Calu3 (cell line): ENCODE results near the gene ARMS2. TPM values are rescaled to one million over a fixed set of nuclear protein-coding genes. Genes with fewer than 3 reads are reported as not detected.

Source experiments
- BruUV-seq: library from RNA; stranded (reverse); fragments of 400-500 nt; replicated peaks from 2 replicates; lab custom pipeline; 2021; lab: Mats Ljungman, UMichigan
- CTCF ChIA-PET: fragments of 300-600 bp; sonication (Branson Sonifier 250); formaldehyde crosslinking; loops from one replicate; lab custom pipeline; 2022; ENCODE audit warnings: antibody characterized with exemption; lab: Charles Lee
- DNase-seq: peaks from one replicate; pipeline ENCODE4 v3.0.0; 2022
- H3K27ac Mint-ChIP-seq: one replicate; pipeline ENCODE4 v1.8.0; 2022; ENCODE audit warnings: mixed read lengths; ENCODE audit not compliant: unreplicated experiment
- H3K27me3 Mint-ChIP-seq: one replicate; pipeline ENCODE4 v1.8.0; 2022; ENCODE audit warnings: mixed read lengths; ENCODE audit not compliant: unreplicated experiment
- H3K36me3 Mint-ChIP-seq: one replicate; pipeline ENCODE4 v1.8.0; 2022; ENCODE audit warnings: mild to moderate bottlenecking, moderate library complexity, mixed read lengths; ENCODE audit not compliant: insufficient read depth, unreplicated experiment
- H3K4me1 Mint-ChIP-seq: one replicate; pipeline ENCODE4 v1.8.0; 2022; ENCODE audit warnings: mild to moderate bottlenecking, low read depth, mixed read lengths; ENCODE audit not compliant: unreplicated experiment
- H3K4me3 Mint-ChIP-seq: one replicate; pipeline ENCODE4 v1.8.0; 2022; ENCODE audit warnings: mild to moderate bottlenecking, low read depth, moderate library complexity, mixed read lengths; ENCODE audit not compliant: unreplicated experiment
- H3K9me3 Mint-ChIP-seq: one replicate; pipeline ENCODE4 v1.8.0; 2022; ENCODE audit warnings: low read depth, mixed read lengths; ENCODE audit not compliant: unreplicated experiment
- intact Hi-C: fragments of 100-400 bp; cut with micrococcal nuclease; formaldehyde crosslinking; loops from one replicate; pipeline ENCODE4 v1.10.0; 2022; ENCODE audit not compliant: unreplicated experiment
- total RNA-seq: library from RNA; stranded (reverse); gene quantifications from 2 replicates; pipeline ENCODE4 v1.2.3, GENCODE V29; 2022
- TF ChIP-seq, protein P1 (sequence below): fragments of 200-600 bp; IDR thresholded peaks from one replicate; pipeline ENCODE4 v1.8.0; 2022; ENCODE audit warnings: antibody characterized with exemption; ENCODE audit not compliant: unreplicated experiment

The ARMS2 gene
- total RNA-seq, 1 experiment from 2014 or later, result not detected

DNA sequence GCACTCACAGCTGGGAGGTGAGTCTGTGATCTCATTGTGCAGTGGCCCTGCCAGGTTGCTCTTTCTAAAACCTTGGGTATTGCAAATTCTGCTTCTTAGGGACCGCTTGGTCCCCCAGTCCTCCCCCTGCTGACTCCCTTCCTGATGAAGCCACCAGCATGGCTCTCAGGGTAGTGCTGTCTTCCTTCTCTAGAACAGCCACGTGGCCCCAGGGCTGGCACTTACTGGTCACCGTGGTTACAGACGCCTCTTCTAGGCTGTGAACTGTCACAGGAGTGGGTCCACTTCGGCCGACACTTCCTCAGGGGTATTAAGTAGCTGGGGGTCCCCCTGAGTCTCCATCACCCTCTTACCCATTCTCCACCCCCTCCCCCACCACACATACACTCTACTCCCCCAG, 4.2 kb downstream of the ARMS2 start:
- Mint-ChIP-seq H3K9me3 (no peaks in the 10 kb centered on the region), H3K36me3 (no peaks in the 10 kb centered on the region), H3K4me1 (no peaks in the 10 kb centered on the region), H3K4me3 (no peak overlapping the region), H3K27ac (no peak overlapping the region), H3K27me3 (peaks cover 58% of the 10 kb centered on the region)
- TF ChIP-seq, protein P1, sequence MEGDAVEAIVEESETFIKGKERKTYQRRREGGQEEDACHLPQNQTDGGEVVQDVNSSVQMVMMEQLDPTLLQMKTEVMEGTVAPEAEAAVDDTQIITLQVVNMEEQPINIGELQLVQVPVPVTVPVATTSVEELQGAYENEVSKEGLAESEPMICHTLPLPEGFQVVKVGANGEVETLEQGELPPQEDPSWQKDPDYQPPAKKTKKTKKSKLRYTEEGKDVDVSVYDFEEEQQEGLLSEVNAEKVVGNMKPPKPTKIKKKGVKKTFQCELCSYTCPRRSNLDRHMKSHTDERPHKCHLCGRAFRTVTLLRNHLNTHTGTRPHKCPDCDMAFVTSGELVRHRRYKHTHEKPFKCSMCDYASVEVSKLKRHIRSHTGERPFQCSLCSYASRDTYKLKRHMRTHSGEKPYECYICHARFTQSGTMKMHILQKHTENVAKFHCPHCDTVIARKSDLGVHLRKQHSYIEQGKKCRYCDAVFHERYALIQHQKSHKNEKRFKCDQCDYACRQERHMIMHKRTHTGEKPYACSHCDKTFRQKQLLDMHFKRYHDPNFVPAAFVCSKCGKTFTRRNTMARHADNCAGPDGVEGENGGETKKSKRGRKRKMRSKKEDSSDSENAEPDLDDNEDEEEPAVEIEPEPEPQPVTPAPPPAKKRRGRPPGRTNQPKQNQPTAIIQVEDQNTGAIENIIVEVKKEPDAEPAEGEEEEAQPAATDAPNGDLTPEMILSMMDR, result no peak
- BruUV-seq, result no TSS peak
- intact Hi-C loops, result no loop called here
- no peak for DNase-seq
- CTCF ChIA-PET, result no interaction called here

DNA sequence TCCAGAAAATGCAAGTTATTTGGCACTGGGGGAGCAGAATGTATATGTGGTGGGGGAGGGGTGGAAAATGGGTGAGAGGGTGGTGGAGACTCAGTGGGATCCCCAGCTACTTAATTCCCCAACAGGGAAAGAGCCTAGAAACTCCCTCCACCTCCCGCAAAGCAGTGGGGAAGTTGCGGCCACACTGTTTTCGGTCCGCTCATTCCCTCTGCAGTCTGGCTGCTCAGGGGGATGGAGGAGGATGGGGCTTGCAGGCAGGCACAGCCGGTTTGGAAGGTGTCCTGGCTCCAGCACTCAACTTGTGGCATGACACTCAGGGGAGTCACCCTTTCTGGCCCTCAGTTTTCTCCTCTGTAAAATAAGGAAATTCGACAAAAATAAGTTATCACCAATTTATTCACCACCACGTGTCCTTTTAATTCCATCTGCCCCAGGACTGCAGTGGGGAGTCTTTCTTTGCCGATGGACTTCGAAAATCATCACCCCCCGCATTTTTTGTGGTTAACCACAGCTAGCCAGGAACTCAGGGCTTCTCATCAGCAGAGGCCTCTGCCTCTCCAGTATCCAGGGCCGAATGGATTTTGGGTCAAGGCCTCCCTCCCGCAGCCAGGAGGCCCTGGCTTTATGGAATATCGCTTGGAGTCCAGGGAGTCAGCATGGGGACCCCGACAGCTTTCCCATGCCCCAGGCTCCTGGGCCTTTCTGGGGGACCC, 5.3 kb downstream of the ARMS2 start:
- intact Hi-C loops, result no loop called here
- TF ChIP-seq, protein P1, result no peak
- H3K9me3 Mint-ChIP-seq, result no peaks in the 10 kb centered on the region
- no peaks in the 10 kb centered on the region for H3K4me1 Mint-ChIP-seq
- DNase-seq, result no peak
- H3K27ac Mint-ChIP-seq, result no peak overlapping the region
- CTCF ChIA-PET, result no interaction called here
- BruUV-seq, result no TSS peak
- no peaks in the 10 kb centered on the region for H3K36me3 Mint-ChIP-seq
- H3K27me3 Mint-ChIP-seq, result peaks cover 68% of the 10 kb centered on the region
- H3K4me3 Mint-ChIP-seq, result no peak overlapping the region

DNA sequence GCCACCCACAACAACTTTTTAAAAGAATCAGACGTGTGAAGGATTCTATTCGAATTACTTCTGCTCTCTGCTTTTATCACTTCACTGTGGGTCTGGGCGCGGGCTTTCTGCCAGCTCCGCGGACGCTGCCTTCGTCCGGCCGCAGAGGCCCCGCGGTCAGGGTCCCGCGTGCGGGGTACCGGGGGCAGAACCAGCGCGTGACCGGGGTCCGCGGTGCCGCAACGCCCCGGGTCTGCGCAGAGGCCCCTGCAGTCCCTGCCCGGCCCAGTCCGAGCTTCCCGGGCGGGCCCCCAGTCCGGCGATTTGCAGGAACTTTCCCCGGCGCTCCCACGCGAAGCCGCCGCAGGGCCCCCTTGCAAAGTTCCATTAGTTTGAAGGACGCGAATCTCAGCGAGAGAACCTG, 6.4 kb downstream of the ARMS2 start:
- Mint-ChIP-seq H3K27ac (no peak overlapping the region), H3K9me3 (no peaks in the 10 kb centered on the region), H3K36me3 (no peaks in the 10 kb centered on the region), H3K4me3 (peak overlapping the region; percentile 46), H3K27me3 (peaks cover 80% of the 10 kb centered on the region), H3K4me1 (no peaks in the 10 kb centered on the region)
- no peak for DNase-seq
- intact Hi-C loops, result no loop called here
- CTCF ChIA-PET, result no interaction called here
- TF ChIP-seq, protein P1, result no peak
- no TSS peak for BruUV-seq

DNA sequence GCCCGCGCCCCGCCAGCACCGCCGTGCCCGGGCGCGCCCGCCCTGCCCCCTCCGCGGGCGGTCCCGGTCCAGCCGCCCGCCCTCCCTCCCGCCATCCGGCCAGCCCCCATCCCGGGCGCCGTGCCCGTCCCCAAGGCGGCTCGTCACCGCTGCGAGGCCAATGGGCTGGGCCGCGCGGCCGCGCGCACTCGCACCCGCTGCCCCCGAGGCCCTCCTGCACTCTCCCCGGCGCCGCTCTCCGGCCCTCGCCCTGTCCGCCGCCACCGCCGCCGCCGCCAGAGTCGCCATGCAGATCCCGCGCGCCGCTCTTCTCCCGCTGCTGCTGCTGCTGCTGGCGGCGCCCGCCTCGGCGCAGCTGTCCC, 6.9 kb downstream of the ARMS2 start, which contains the start of gene HTRA1:
Gene HTRA1 (plus strand): TSS at position 187 of the 362 bp plus-strand sequence. CDS start 100 bp downstream, at position 287.
- Mint-ChIP-seq H3K4me1 (no peaks in the 10 kb centered on the region), H3K4me3 (peak within 1 kb of the TSS; percentile 64), H3K27me3 (peaks cover 83% of the 10 kb centered on the region), H3K36me3 (no peaks in the 10 kb centered on the region), H3K9me3 (no peaks in the 10 kb centered on the region), H3K27ac (no peak within 1 kb of the TSS)
- DNase-seq, result peak; percentile 35
- intact Hi-C loops, result no loop called here
- TF ChIP-seq, protein P1, result no peak
- CTCF ChIA-PET, result no interaction called here
- BruUV-seq, result no TSS peak
